ENCODE measurements around the gene APOL6.
"Not testable (repeated sequence)": the region's sequence is repeated elsewhere in the genome, so short reads cannot be mapped to it uniquely, and the experiment has no call there.

Gene APOL6

GRCh38 chr22:35674335-35674734, 26.1 kb downstream of the APOL6 start:
- no peak for DNase-seq (ENCODE audit: extremely low read depth in 1 of 2, low read depth in 1 of 2)

GRCh38 chr22:35676065-35676464, 27.8 kb downstream of the APOL6 start:
- not testable (repeated sequence) for DNase-seq (ENCODE audit: extremely low read depth in 1 of 2, low read depth in 1 of 2)

GRCh38 chr22:35677460-35678187, 29.4 kb downstream of the APOL6 start:
- no peak for DNase-seq (ENCODE audit: extremely low read depth in 1 of 2, low read depth in 1 of 2)

- DNase-seq (ENCODE audit: extremely low read depth in 1 of 2, low read depth in 1 of 2) = no peak
Measured at GRCh38 chr22:35678836-35679235, 30.6 kb downstream of the APOL6 start.

GRCh38 chr22:35679492-35679891, 31.2 kb downstream of the APOL6 start:
- DNase-seq (ENCODE audit: extremely low read depth in 1 of 2, low read depth in 1 of 2) = peak; percentile 24 to 50

GRCh38 chr22:35681454-35682052, 33.3 kb downstream of the APOL6 start:
- DNase-seq (ENCODE audit: extremely low read depth in 1 of 2, low read depth in 1 of 2) = no peak

- no peak for DNase-seq (ENCODE audit: extremely low read depth in 1 of 2, low read depth in 1 of 2)
Measured at GRCh38 chr22:35683560-35683959, 35.3 kb downstream of the APOL6 start.

- no peak for DNase-seq (ENCODE audit: extremely low read depth in 1 of 2, low read depth in 1 of 2)
Measured at GRCh38 chr22:35684270-35684700, 36.0 kb downstream of the APOL6 start.

GRCh38 chr22:35684732-35685131, 36.5 kb downstream of the APOL6 start:
- no peak for DNase-seq (ENCODE audit: extremely low read depth in 1 of 2, low read depth in 1 of 2)

GRCh38 chr22:35685731-35686130, 37.5 kb downstream of the APOL6 start:
- DNase-seq (ENCODE audit: extremely low read depth in 1 of 2, low read depth in 1 of 2) = no peak

GRCh38 chr22:35686298-35686697, 38.1 kb downstream of the APOL6 start:
- no peak for DNase-seq (ENCODE audit: extremely low read depth in 1 of 2, low read depth in 1 of 2)

- no peak for DNase-seq (ENCODE audit: extremely low read depth in 1 of 2, low read depth in 1 of 2)
Measured at GRCh38 chr22:35687461-35687860, 39.2 kb downstream of the APOL6 start.

GRCh38 chr22:35688913-35689675, 40.8 kb downstream of the APOL6 start:
- DNase-seq (ENCODE audit: extremely low read depth in 1 of 2, low read depth in 1 of 2) = no peak

- no peak for DNase-seq (ENCODE audit: extremely low read depth in 1 of 2, low read depth in 1 of 2)
Measured at GRCh38 chr22:35690001-35690400, 41.8 kb downstream of the APOL6 start.

- no peak for DNase-seq (ENCODE audit: extremely low read depth in 1 of 2, low read depth in 1 of 2)
Measured at GRCh38 chr22:35695202-35695601, 47.0 kb downstream of the APOL6 start.

- DNase-seq (ENCODE audit: extremely low read depth in 1 of 2, low read depth in 1 of 2) = no peak
Measured at GRCh38 chr22:35697142-35697541, 48.9 kb downstream of the APOL6 start.

GRCh38 chr22:35699852-35700251, 51.6 kb downstream of the APOL6 start:
- not testable (repeated sequence) for DNase-seq (ENCODE audit: extremely low read depth in 1 of 2, low read depth in 1 of 2)

- DNase-seq (ENCODE audit: extremely low read depth in 1 of 2, low read depth in 1 of 2) = no peak
Measured at GRCh38 chr22:35703861-35704584, 55.8 kb downstream of the APOL6 start.

- no peak for DNase-seq (ENCODE audit: extremely low read depth in 1 of 2, low read depth in 1 of 2)
Measured at GRCh38 chr22:35705141-35705540, 56.9 kb downstream of the APOL6 start.

GRCh38 chr22:35708453-35708852, 60.2 kb downstream of the APOL6 start:
- no peak for DNase-seq (ENCODE audit: extremely low read depth in 1 of 2, low read depth in 1 of 2)

GRCh38 chr22:35708917-35709316, 60.7 kb downstream of the APOL6 start:
- DNase-seq (ENCODE audit: extremely low read depth in 1 of 2, low read depth in 1 of 2) = no peak
